Posterior cingulate gyrus (tissue), 11 donors: Measurements from ENCODE around the gene SMAD3.
A peak's percentile ranks its signal among the peaks of the same experiment; 100 is the strongest.
"Not testable (repeated sequence)": the region's sequence is repeated elsewhere in the genome, so short reads cannot be mapped to it uniquely, and the experiment has no call there.

ENCODE experiments used
- DNase-seq, 10 donors: peaks; one replicate each; pipeline versions ENCODE4 v3.0.0 to v3.0.0-alpha.2; 2020 to 2021; ENCODE audit warnings: mixed read lengths in 3 of 10
- intact Hi-C: fragments of 100-400 bp; cut with DNase I; formaldehyde crosslinking; loops from one replicate; pipeline ENCODE4 v1.15.1; 2023

Gene SMAD3

GRCh38 chr15:67121644-67122605, 56.5 kb downstream of the SMAD3 start:
- no peak for DNase-seq
- intact Hi-C loops: no loop called here

- DNase-seq, intact Hi-C loops: not testable (repeated sequence)
Observed at GRCh38 chr15:67122816-67123215, 57.4 kb downstream of the SMAD3 start.

- DNase-seq, intact Hi-C loops: not testable (repeated sequence)
Observed at GRCh38 chr15:67123291-67123690, 57.9 kb downstream of the SMAD3 start.

GRCh38 chr15:67124111-67124510, 58.7 kb downstream of the SMAD3 start:
- intact Hi-C loops: no loop called here
- no peak for DNase-seq

GRCh38 chr15:67124911-67125588, 59.6 kb downstream of the SMAD3 start:
- intact Hi-C loops: no loop called here
- DNase-seq: no peak

GRCh38 chr15:67125589-67126502, 60.4 kb downstream of the SMAD3 start:
- intact Hi-C loops: no loop called here

GRCh38 chr15:67126551-67127330, 61.3 kb downstream of the SMAD3 start:
- intact Hi-C loops: no loop called here
- no peak for DNase-seq

More at GRCh38 chr15:67125589-67126502, 60.4 kb downstream of the SMAD3 start:
- peak in 2 of 10 donors; percentile 17 to 86 for DNase-seq

GRCh38 chr15:67127331-67127664, 61.9 kb downstream of the SMAD3 start:
- no peak for DNase-seq
- intact Hi-C loops: no loop called here

GRCh38 chr15:67127965-67128364, 62.6 kb downstream of the SMAD3 start:
- DNase-seq: no peak
- intact Hi-C loops: no loop called here

GRCh38 chr15:67130166-67130565, 64.8 kb downstream of the SMAD3 start:
- DNase-seq: no peak
- intact Hi-C loops: no loop called here

GRCh38 chr15:67130673-67131601, 65.5 kb downstream of the SMAD3 start:
- DNase-seq: no peak
- intact Hi-C loops: no loop called here

GRCh38 chr15:67132276-67132675, 66.9 kb downstream of the SMAD3 start:
- DNase-seq: no peak
- intact Hi-C loops: no loop called here

- DNase-seq: no peak
- intact Hi-C loops: no loop called here
Observed at GRCh38 chr15:67133026-67133425, 67.6 kb downstream of the SMAD3 start.

- DNase-seq: no peak
Observed at GRCh38 chr15:67133738-67134066, 68.3 kb downstream of the SMAD3 start.

GRCh38 chr15:67134067-67134838, 68.9 kb downstream of the SMAD3 start:
- no peak for DNase-seq
- intact Hi-C loops: no loop called here

More at GRCh38 chr15:67133738-67134066, 68.3 kb downstream of the SMAD3 start:
- intact Hi-C loops: no loop called here

GRCh38 chr15:67134871-67135492, 69.6 kb downstream of the SMAD3 start:
- intact Hi-C loops: no loop called here
- DNase-seq: no peak

- DNase-seq: no peak
- intact Hi-C loops: no loop called here
Observed at GRCh38 chr15:67135494-67135893, 70.1 kb downstream of the SMAD3 start.

GRCh38 chr15:67136802-67137201, 71.4 kb downstream of the SMAD3 start:
- DNase-seq: no peak
- intact Hi-C loops: no loop called here
